WTC11 (cell line): ENCODE data around the gene MYH2. TPM values are rescaled to one million over a fixed set of nuclear protein-coding genes. Genes with fewer than 3 reads are reported as not detected.

Experiments
- ATAC-seq: fragments of 200-7000 bp; cut with Tn5 transposase; 2 replicates; pipeline ENCODE4 v1.10.0; 2021; ENCODE audit warnings: mild to moderate bottlenecking, moderate library complexity
- Bru-seq: library from RNA; stranded (reverse); fragments of 400-500 nt; gene quantifications from one replicate; lab custom pipeline; 2021; lab: Mats Ljungman, UMichigan
- CTCF ChIA-PET: fragments of 300-600 bp; sonication (Branson Sonifier 250); formaldehyde crosslinking; loops from one replicate; lab custom pipeline; 2021; ENCODE audit warnings: antibody characterized with exemption; lab: Charles Lee
- POLR2A ChIA-PET: fragments of 350-600 bp; sonication (Branson Sonifier 250); formaldehyde crosslinking; loops from one replicate; lab custom pipeline; 2021; ENCODE audit warnings: antibody characterized with exemption; lab: Charles Lee
- DNase-seq: peaks from one replicate; pipeline ENCODE4 v3.0.0; 2021; ENCODE audit warnings: low spot score
- H3K27ac Mint-ChIP-seq: 2 replicates; pipeline ENCODE4 v1.8.0; 2021; ENCODE audit warnings: mixed read lengths
- H3K27me3 Mint-ChIP-seq: 2 replicates; pipeline ENCODE4 v1.8.0; 2021; ENCODE audit warnings: low read depth, mild to moderate bottlenecking, moderate library complexity, mixed read lengths
- H3K36me3 Mint-ChIP-seq: 2 replicates; pipeline ENCODE4 v1.8.0; 2021; ENCODE audit warnings: mixed read lengths
- H3K4me1 Mint-ChIP-seq: 2 replicates; pipeline ENCODE4 v1.8.0; 2022; ENCODE audit warnings: mixed read lengths
- H3K4me3 Mint-ChIP-seq: 2 replicates; pipeline ENCODE4 v1.8.0; 2021; ENCODE audit warnings: mild to moderate bottlenecking, moderate library complexity, mixed read lengths
- H3K9me3 Mint-ChIP-seq: 2 replicates; pipeline ENCODE4 v1.8.0; 2021; ENCODE audit warnings: mixed read lengths
- FOXJ3 ChIP-seq: sonication (generic); formaldehyde crosslinking; IDR thresholded peaks from 2 replicates; pipeline ENCODE4 v1.9.0; 2021; ENCODE audit warnings: missing genetic modification reagents, mild to moderate bottlenecking, borderline replicate concordance
- FOXK1 ChIP-seq: sonication (generic); formaldehyde crosslinking; IDR thresholded peaks from 2 replicates; pipeline ENCODE4 v1.8.0; 2022; ENCODE audit warnings: mild to moderate bottlenecking, moderate library complexity, missing genetic modification reagents
- NFYB ChIP-seq: sonication (generic); formaldehyde crosslinking; conservative IDR thresholded peaks from 2 replicates; pipeline ENCODE4 v1.8.0; 2022; ENCODE audit warnings: low read depth, missing genetic modification reagents
- SOX15 ChIP-seq: fragments of 250-450 bp; sonication (Bioruptor Pico); IDR thresholded peaks from 2 replicates; pipeline ENCODE4 v1.9.0; 2021; ENCODE audit warnings: mild to moderate bottlenecking
- TCF7 ChIP-seq: sonication (generic); formaldehyde crosslinking; IDR thresholded peaks from 2 replicates; pipeline ENCODE4 v1.8.0; 2022; ENCODE audit warnings: mild to moderate bottlenecking, low read depth, missing genetic modification reagents, moderate library complexity
- TEAD4 ChIP-seq: sonication (generic); formaldehyde crosslinking; IDR thresholded peaks from 2 replicates; pipeline ENCODE4 v1.8.0; 2022; ENCODE audit warnings: mild to moderate bottlenecking, missing genetic modification reagents
- ZNF232 ChIP-seq: sonication (generic); formaldehyde crosslinking; IDR thresholded peaks from 2 replicates; pipeline ENCODE4 v1.8.0; 2022; ENCODE audit warnings: mild to moderate bottlenecking, missing genetic modification reagents
- ZNF396 ChIP-seq: fragments of 250-450 bp; sonication (Bioruptor Pico); IDR thresholded peaks from 2 replicates; pipeline ENCODE4 v1.8.0; 2021; ENCODE audit warnings: mild to moderate bottlenecking, moderate library complexity, borderline replicate concordance
- long read RNA-seq, 3 experiments: library from RNA in 1 of 3; library from capped mRNA in 1 of 3; library from polyadenylated mRNA in 1 of 3; unstranded in 2 of 3; stranded (forward) in 1 of 3; transcript quantifications; one replicate each; pipeline ENCODE4 v2.0.0, GENCODE V29; 2021
- total RNA-seq: library from RNA; stranded (reverse); gene quantifications from 3 replicates; pipeline ENCODE4 v1.2.3, GENCODE V29; 2021
- TF ChIP-seq, protein P1 (sequence below): sonication (generic); formaldehyde crosslinking; IDR thresholded peaks from 2 replicates; pipeline ENCODE4 v1.8.1; 2022; ENCODE audit warnings: missing genetic modification reagents, borderline replicate concordance
- TF ChIP-seq, protein P2 (sequence below): fragments of 250-450 bp; sonication (Bioruptor Pico); IDR thresholded peaks from 2 replicates; pipeline ENCODE4 v1.9.0; 2021; ENCODE audit warnings: mild to moderate bottlenecking, borderline replicate concordance
- TF ChIP-seq, protein P3 (sequence below): fragments of 250-450 bp; sonication (Bioruptor Pico); IDR thresholded peaks from 2 replicates; pipeline ENCODE4 v1.9.0; 2021; ENCODE audit warnings: mild to moderate bottlenecking
- TF ChIP-seq, protein P4 (sequence below): sonication (generic); formaldehyde crosslinking; IDR thresholded peaks from 2 replicates; pipeline ENCODE4 v1.8.0; 2022; ENCODE audit warnings: mild to moderate bottlenecking, missing genetic modification reagents
- TF ChIP-seq, protein P5 (sequence below): sonication (generic); formaldehyde crosslinking; IDR thresholded peaks from 2 replicates; pipeline ENCODE4 v1.8.1; 2023; ENCODE audit warnings: mild to moderate bottlenecking, missing genetic modification reagents
- TF ChIP-seq, protein P6 (sequence below): sonication (generic); formaldehyde crosslinking; IDR thresholded peaks from 2 replicates; pipeline ENCODE4 v1.8.0; 2023; ENCODE audit warnings: missing genetic modification reagents
- TF ChIP-seq, protein P7 (sequence below): sonication (generic); formaldehyde crosslinking; conservative IDR thresholded peaks from 2 replicates; pipeline ENCODE4 v1.8.1; 2023; ENCODE audit warnings: mild to moderate bottlenecking, low read depth, missing genetic modification reagents, moderate library complexity

The MYH2 gene
- total RNA-seq (1.1 to 1.5 TPM (median 1.5 TPM) in 3 replicates), Bru-seq, nascent RNA (percentile 26 among the genes with signal in this experiment)
- long read RNA-seq, experiment 1, full-length matches to known transcripts, result 1 of 3 reads
- long read RNA-seq, experiment 1, partial matches to known transcripts, result 1 of 3 reads
- long read RNA-seq, experiment 1, other reads (novel, unspliced or antisense), result 1 of 3 reads
- long read RNA-seq, experiment 2, partial matches to known transcripts, result 1 of 1 reads
- long read RNA-seq, experiment 2, other reads (novel, unspliced or antisense), result 0 of 1 reads
- long read RNA-seq, experiment 3, partial matches to known transcripts, result 1 of 1 reads
- long read RNA-seq, experiment 3, other reads (novel, unspliced or antisense), result 0 of 1 reads

DNA sequence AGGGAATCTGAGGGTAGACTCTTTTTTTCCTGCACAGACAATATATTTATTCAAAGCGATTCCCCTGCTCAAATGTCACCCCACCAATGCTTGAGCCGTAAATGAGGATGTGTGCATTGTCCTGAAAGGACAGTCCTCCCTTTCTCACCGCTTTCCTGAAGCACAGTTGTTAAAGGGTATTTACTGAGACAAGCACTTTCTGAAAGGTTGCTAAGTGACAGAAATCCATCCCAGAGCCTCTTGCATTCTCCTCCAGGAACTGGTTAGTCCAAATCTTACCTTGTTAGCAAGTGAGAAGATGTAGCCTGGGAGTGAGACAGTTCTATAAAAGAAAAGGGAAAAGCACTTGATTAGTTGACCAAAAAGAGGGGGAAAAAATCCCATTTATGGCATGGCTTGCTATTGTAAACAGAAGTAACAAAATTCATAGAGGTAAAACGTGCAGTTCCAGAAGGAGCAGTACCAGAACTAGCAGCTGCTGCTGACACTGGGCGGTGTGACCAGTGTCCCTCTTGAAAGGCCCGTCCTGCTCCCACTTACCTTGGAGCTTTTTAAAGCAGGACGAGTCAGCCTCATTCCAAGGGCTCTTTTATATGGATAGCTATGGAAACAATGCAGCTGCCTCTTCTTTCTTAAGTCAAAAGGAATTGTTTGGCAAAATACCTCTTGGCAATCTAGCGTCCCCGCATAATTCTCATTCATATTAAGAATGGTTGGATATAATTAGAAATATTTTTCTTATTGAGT is at the start of gene MYH2:
MYH2 (minus strand) TSS at position 563 of the 747 bp plus-strand sequence. CDS start 1,738 bp downstream, outside the sequence.
- POLR2A ChIA-PET, result no interaction called here
- Mint-ChIP-seq H3K4me1 (peaks cover 56% of the 10 kb centered on the region), H3K9me3 (peaks cover 3% of the 10 kb centered on the region), H3K27ac (peak within 1 kb of the TSS; percentile 96), H3K27me3 (no peaks in the 10 kb centered on the region), H3K36me3 (no peaks in the 10 kb centered on the region), H3K4me3 (peak within 1 kb of the TSS; percentile 44)
- ATAC-seq (peak; percentile 84), DNase-seq (peak; percentile 20)
- TF ChIP-seq, protein P1, sequence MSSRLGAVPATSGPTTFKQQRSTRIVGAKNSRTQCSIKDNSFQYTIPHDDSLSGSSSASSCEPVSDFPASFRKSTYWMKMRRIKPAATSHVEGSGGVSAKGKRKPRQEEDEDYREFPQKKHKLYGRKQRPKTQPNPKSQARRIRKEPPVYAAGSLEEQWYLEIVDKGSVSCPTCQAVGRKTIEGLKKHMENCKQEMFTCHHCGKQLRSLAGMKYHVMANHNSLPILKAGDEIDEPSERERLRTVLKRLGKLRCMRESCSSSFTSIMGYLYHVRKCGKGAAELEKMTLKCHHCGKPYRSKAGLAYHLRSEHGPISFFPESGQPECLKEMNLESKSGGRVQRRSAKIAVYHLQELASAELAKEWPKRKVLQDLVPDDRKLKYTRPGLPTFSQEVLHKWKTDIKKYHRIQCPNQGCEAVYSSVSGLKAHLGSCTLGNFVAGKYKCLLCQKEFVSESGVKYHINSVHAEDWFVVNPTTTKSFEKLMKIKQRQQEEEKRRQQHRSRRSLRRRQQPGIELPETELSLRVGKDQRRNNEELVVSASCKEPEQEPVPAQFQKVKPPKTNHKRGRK (CRISPR knock-in tag), result no peak
- TF ChIP-seq, protein P2, sequence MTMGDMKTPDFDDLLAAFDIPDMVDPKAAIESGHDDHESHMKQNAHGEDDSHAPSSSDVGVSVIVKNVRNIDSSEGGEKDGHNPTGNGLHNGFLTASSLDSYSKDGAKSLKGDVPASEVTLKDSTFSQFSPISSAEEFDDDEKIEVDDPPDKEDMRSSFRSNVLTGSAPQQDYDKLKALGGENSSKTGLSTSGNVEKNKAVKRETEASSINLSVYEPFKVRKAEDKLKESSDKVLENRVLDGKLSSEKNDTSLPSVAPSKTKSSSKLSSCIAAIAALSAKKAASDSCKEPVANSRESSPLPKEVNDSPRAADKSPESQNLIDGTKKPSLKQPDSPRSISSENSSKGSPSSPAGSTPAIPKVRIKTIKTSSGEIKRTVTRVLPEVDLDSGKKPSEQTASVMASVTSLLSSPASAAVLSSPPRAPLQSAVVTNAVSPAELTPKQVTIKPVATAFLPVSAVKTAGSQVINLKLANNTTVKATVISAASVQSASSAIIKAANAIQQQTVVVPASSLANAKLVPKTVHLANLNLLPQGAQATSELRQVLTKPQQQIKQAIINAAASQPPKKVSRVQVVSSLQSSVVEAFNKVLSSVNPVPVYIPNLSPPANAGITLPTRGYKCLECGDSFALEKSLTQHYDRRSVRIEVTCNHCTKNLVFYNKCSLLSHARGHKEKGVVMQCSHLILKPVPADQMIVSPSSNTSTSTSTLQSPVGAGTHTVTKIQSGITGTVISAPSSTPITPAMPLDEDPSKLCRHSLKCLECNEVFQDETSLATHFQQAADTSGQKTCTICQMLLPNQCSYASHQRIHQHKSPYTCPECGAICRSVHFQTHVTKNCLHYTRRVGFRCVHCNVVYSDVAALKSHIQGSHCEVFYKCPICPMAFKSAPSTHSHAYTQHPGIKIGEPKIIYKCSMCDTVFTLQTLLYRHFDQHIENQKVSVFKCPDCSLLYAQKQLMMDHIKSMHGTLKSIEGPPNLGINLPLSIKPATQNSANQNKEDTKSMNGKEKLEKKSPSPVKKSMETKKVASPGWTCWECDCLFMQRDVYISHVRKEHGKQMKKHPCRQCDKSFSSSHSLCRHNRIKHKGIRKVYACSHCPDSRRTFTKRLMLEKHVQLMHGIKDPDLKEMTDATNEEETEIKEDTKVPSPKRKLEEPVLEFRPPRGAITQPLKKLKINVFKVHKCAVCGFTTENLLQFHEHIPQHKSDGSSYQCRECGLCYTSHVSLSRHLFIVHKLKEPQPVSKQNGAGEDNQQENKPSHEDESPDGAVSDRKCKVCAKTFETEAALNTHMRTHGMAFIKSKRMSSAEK, result no peak
- TF ChIP-seq, protein P3, sequence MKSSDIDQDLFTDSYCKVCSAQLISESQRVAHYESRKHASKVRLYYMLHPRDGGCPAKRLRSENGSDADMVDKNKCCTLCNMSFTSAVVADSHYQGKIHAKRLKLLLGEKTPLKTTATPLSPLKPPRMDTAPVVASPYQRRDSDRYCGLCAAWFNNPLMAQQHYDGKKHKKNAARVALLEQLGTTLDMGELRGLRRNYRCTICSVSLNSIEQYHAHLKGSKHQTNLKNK (CRISPR knock-in tag), result no peak
- TF ChIP-seq TEAD4 (CRISPR knock-in tag), result no peak
- no peak for TF ChIP-seq TCF7 (CRISPR knock-in tag)
- TF ChIP-seq FOXJ3 (CRISPR knock-in tag), result no peak
- TF ChIP-seq ZNF396, result no peak
- no peak for TF ChIP-seq FOXK1 (CRISPR knock-in tag)
- TF ChIP-seq, protein P4, sequence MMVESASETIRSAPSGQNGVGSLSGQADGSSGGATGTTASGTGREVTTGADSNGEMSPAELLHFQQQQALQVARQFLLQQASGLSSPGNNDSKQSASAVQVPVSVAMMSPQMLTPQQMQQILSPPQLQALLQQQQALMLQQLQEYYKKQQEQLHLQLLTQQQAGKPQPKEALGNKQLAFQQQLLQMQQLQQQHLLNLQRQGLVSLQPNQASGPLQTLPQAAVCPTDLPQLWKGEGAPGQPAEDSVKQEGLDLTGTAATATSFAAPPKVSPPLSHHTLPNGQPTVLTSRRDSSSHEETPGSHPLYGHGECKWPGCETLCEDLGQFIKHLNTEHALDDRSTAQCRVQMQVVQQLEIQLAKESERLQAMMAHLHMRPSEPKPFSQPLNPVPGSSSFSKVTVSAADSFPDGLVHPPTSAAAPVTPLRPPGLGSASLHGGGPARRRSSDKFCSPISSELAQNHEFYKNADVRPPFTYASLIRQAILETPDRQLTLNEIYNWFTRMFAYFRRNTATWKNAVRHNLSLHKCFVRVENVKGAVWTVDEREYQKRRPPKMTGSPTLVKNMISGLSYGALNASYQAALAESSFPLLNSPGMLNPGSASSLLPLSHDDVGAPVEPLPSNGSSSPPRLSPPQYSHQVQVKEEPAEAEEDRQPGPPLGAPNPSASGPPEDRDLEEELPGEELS (CRISPR knock-in tag), result no peak
- TF ChIP-seq, protein P5, sequence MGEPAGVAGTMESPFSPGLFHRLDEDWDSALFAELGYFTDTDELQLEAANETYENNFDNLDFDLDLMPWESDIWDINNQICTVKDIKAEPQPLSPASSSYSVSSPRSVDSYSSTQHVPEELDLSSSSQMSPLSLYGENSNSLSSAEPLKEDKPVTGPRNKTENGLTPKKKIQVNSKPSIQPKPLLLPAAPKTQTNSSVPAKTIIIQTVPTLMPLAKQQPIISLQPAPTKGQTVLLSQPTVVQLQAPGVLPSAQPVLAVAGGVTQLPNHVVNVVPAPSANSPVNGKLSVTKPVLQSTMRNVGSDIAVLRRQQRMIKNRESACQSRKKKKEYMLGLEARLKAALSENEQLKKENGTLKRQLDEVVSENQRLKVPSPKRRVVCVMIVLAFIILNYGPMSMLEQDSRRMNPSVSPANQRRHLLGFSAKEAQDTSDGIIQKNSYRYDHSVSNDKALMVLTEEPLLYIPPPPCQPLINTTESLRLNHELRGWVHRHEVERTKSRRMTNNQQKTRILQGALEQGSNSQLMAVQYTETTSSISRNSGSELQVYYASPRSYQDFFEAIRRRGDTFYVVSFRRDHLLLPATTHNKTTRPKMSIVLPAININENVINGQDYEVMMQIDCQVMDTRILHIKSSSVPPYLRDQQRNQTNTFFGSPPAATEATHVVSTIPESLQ (CRISPR knock-in tag), result no peak
- no peak for TF ChIP-seq NFYB
- no peak for TF ChIP-seq ZNF232 (CRISPR knock-in tag)
- TF ChIP-seq SOX15 (CRISPR knock-in tag), result no peak
- TF ChIP-seq, protein P6, sequence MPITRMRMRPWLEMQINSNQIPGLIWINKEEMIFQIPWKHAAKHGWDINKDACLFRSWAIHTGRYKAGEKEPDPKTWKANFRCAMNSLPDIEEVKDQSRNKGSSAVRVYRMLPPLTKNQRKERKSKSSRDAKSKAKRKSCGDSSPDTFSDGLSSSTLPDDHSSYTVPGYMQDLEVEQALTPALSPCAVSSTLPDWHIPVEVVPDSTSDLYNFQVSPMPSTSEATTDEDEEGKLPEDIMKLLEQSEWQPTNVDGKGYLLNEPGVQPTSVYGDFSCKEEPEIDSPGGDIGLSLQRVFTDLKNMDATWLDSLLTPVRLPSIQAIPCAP (CRISPR knock-in tag), result no peak
- TF ChIP-seq, protein P7, sequence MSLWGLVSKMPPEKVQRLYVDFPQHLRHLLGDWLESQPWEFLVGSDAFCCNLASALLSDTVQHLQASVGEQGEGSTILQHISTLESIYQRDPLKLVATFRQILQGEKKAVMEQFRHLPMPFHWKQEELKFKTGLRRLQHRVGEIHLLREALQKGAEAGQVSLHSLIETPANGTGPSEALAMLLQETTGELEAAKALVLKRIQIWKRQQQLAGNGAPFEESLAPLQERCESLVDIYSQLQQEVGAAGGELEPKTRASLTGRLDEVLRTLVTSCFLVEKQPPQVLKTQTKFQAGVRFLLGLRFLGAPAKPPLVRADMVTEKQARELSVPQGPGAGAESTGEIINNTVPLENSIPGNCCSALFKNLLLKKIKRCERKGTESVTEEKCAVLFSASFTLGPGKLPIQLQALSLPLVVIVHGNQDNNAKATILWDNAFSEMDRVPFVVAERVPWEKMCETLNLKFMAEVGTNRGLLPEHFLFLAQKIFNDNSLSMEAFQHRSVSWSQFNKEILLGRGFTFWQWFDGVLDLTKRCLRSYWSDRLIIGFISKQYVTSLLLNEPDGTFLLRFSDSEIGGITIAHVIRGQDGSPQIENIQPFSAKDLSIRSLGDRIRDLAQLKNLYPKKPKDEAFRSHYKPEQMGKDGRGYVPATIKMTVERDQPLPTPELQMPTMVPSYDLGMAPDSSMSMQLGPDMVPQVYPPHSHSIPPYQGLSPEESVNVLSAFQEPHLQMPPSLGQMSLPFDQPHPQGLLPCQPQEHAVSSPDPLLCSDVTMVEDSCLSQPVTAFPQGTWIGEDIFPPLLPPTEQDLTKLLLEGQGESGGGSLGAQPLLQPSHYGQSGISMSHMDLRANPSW (CRISPR knock-in tag), result no peak
- CTCF ChIA-PET, result interaction anchor here (0.7 to 1.7 kb wide), 8 partner anchors 10 to 659 kb away, joined by 3 to 8 read pairs (median 4); no protein-coding TSS in a partner anchor
